NCI-H2107 (cell line): Measurements from ENCODE around the gene DSCAML1.

Experiments used
- DNase-seq: peaks from one replicate; lab custom pipeline; 2025; lab: John Stamatoyannopoulos, UW

The DSCAML1 gene

GRCh38 chr11:117725048-117725734 is 71.8 kb downstream of the DSCAML1 start:
- no peak for DNase-seq

GRCh38 chr11:117724621-117725020 is 72.4 kb downstream of the DSCAML1 start:
- no peak for DNase-seq

- DNase-seq: no peak
Measured at GRCh38 chr11:117724104-117724503, 72.9 kb downstream of the DSCAML1 start.

GRCh38 chr11:117723277-117724024 is 73.6 kb downstream of the DSCAML1 start:
- no peak for DNase-seq

GRCh38 chr11:117722082-117722481 is 74.9 kb downstream of the DSCAML1 start:
- DNase-seq: no peak

- peak; percentile 47 for DNase-seq
Measured at GRCh38 chr11:117720061-117720511, 76.9 kb downstream of the DSCAML1 start.

GRCh38 chr11:117719480-117719879 is 77.5 kb downstream of the DSCAML1 start:
- DNase-seq: no peak

- DNase-seq: peak; percentile 54
Measured at GRCh38 chr11:117717485-117718314, 79.3 kb downstream of the DSCAML1 start.

- DNase-seq: no peak
Measured at GRCh38 chr11:117716521-117717440, 80.2 kb downstream of the DSCAML1 start.

GRCh38 chr11:117715801-117716200 is 81.2 kb downstream of the DSCAML1 start:
- DNase-seq: no peak

- no peak for DNase-seq
Measured at GRCh38 chr11:117713538-117713991, 83.5 kb downstream of the DSCAML1 start.

GRCh38 chr11:117712530-117712929 is 84.5 kb downstream of the DSCAML1 start:
- no peak for DNase-seq

GRCh38 chr11:117711331-117711730 is 85.7 kb downstream of the DSCAML1 start:
- no peak for DNase-seq

- DNase-seq: no peak
Measured at GRCh38 chr11:117710211-117710610, 86.8 kb downstream of the DSCAML1 start.

GRCh38 chr11:117706322-117706814 is 90.6 kb downstream of the DSCAML1 start:
- DNase-seq: no peak

GRCh38 chr11:117705866-117706265 is 91.2 kb downstream of the DSCAML1 start:
- no peak for DNase-seq

GRCh38 chr11:117704395-117705100 is 92.5 kb downstream of the DSCAML1 start:
- no peak for DNase-seq

- no peak for DNase-seq
Measured at GRCh38 chr11:117702946-117703598, 93.9 kb downstream of the DSCAML1 start.

- no peak for DNase-seq
Measured at GRCh38 chr11:117701781-117702180, 95.2 kb downstream of the DSCAML1 start.

GRCh38 chr11:117700551-117700950 is 96.5 kb downstream of the DSCAML1 start:
- DNase-seq: no peak
